B cell (primary cell): ENCODE measurements around the gene SNX12. TPM values are rescaled to one million over a fixed set of nuclear protein-coding genes. Genes with fewer than 3 reads are reported as not detected.

ENCODE experiments used
- ATAC-seq: fragments of 200-7000 bp; cut with Tn5 transposase; one replicate; pipeline ENCODE4 v1.10.0; 2021; ENCODE audit warnings: low read depth, mild to moderate bottlenecking, moderate number of reproducible peaks, moderate library complexity
- CTCF ChIA-PET: fragments of 350-600 bp; sonication (Branson Sonifier 250); formaldehyde crosslinking; loops from one replicate; lab custom pipeline; 2021; ENCODE audit warnings: antibody characterized with exemption, inconsistent platforms; lab: Charles Lee
- POLR2A ChIA-PET: fragments of 350-600 bp; sonication (Branson Sonifier 250); formaldehyde crosslinking; loops from one replicate; lab custom pipeline; 2021; ENCODE audit warnings: antibody characterized with exemption; lab: Charles Lee
- DNase-seq: peaks from one replicate; pipeline ENCODE4 v3.0.0; 2013
- H2AFZ ChIP-seq: 2 replicates; pipeline ENCODE4 v1.6.1; 2012; ENCODE audit warnings: mild to moderate bottlenecking, low read depth, low read length; ENCODE audit not compliant: insufficient read depth, poor library complexity, severe bottlenecking
- H3K27ac ChIP-seq, 2 donors: 1 replicate in 1 of 2; 2 replicates in 1 of 2; pipeline ENCODE4 v1.5.1; 2012 to 2013; ENCODE audit warnings: low read length in 2 of 2, mild to moderate bottlenecking in 2 of 2, moderate library complexity in 1 of 2
- H3K27me3 ChIP-seq, 4 experiments: fragments of 200-600 bp in 1 of 4; sonication (generic) in 1 of 4; replicated peaks in 1 of 4; 1 replicate in 2 of 4; 2 replicates in 2 of 4; pipeline versions ENCODE4 v1.6.1 to v1.7.0; 2013 to 2016; ENCODE audit warnings: low read length in 3 of 4, mild to moderate bottlenecking in 2 of 4, mixed read lengths in 1 of 4, moderate library complexity in 1 of 4; ENCODE audit not compliant: insufficient read depth in 4 of 4, control insufficient read depth in 3 of 4; ENCODE audit errors: control extremely low read depth in 1 of 4
- H3K36me3 ChIP-seq, 2 experiments: replicated peaks in 1 of 2; 1 replicate in 1 of 2; 2 replicates in 1 of 2; pipeline versions ENCODE4 v1.6.1 to v1.7.1; 2013; ENCODE audit warnings: low read length in 1 of 2; ENCODE audit not compliant: insufficient read depth in 2 of 2, control insufficient read depth in 1 of 2; ENCODE audit errors: control extremely low read depth in 1 of 2, extremely low read depth in 1 of 2
- H3K4me1 ChIP-seq, 2 donors: fragments of 200-600 bp in 1 of 2; sonication (generic) in 1 of 2; 1 replicate in 1 of 2; 2 replicates in 1 of 2; pipeline versions ENCODE4 v1.5.1 to v1.6.1; 2013 to 2017; ENCODE audit warnings: low read length in 2 of 2; ENCODE audit not compliant: control insufficient read depth in 2 of 2, insufficient read depth in 2 of 2
- H3K4me2 ChIP-seq: replicated peaks from 2 replicates; pipeline ENCODE3; 2012; ENCODE audit warnings: mild to moderate bottlenecking, low read depth, low read length; ENCODE audit not compliant: poor library complexity, severe bottlenecking
- H3K4me3 ChIP-seq, 5 experiments: fragments of 200-600 bp in 1 of 5; sonication (generic) in 1 of 5; 1 replicate in 3 of 5; 2 replicates in 2 of 5; pipeline versions ENCODE4 v1.5.1 to v1.7.0; 2011 to 2016; ENCODE audit warnings: low read length in 4 of 5, mild to moderate bottlenecking in 4 of 5, low read depth in 2 of 5, control low read depth in 1 of 5, moderate library complexity in 1 of 5; ENCODE audit not compliant: insufficient read depth in 1 of 5; ENCODE audit errors: control extremely low read depth in 1 of 5, extremely low read depth in 1 of 5
- H3K79me2 ChIP-seq: fragments of 200-600 bp; sonication (generic); one replicate; pipeline ENCODE4 v1.6.0; 2016; ENCODE audit warnings: low read length; ENCODE audit not compliant: control insufficient read depth, insufficient read depth
- H3K9ac ChIP-seq: fragments of 200-600 bp; sonication (generic); 2 replicates; pipeline ENCODE4 v1.6.1; 2017; ENCODE audit warnings: mild to moderate bottlenecking, low read length, moderate library complexity
- H3K9me3 ChIP-seq, 3 donors: one replicate each; pipeline versions ENCODE4 v1.6.1 to v1.7.1; 2013; ENCODE audit warnings: low read length in 2 of 3; ENCODE audit not compliant: control insufficient read depth in 2 of 3, insufficient read depth in 1 of 3; ENCODE audit errors: control extremely low read depth in 1 of 3
- H4K20me1 ChIP-seq: 2 replicates; pipeline ENCODE4 v1.6.0; 2012; ENCODE audit warnings: mild to moderate bottlenecking, low read length; ENCODE audit not compliant: insufficient read depth, control insufficient read depth, poor library complexity, severe bottlenecking
- H3K27ac Mint-ChIP-seq: one replicate; pipeline ENCODE4 v1.8.0; 2021; ENCODE audit warnings: mixed read lengths
- H3K27me3 Mint-ChIP-seq: one replicate; pipeline ENCODE4 v1.8.0; 2021; ENCODE audit warnings: mixed read lengths
- H3K4me1 Mint-ChIP-seq: one replicate; pipeline ENCODE4 v1.8.0; 2021; ENCODE audit warnings: mixed read lengths
- H3K4me3 Mint-ChIP-seq: one replicate; pipeline ENCODE4 v1.8.0; 2021; ENCODE audit warnings: mixed read lengths
- H3K9me3 Mint-ChIP-seq: one replicate; pipeline ENCODE4 v1.8.0; 2022; ENCODE audit warnings: mixed read lengths; ENCODE audit not compliant: insufficient read depth
- EZH2 ChIP-seq: IDR thresholded peaks from 2 replicates; pipeline ENCODE4 v1.6.1; 2012; ENCODE audit warnings: borderline replicate concordance, low read depth, mild to moderate bottlenecking, moderate library complexity, low read length; ENCODE audit not compliant: insufficient read depth, poor library complexity, severe bottlenecking
- WGBS: methylation state at CpG from one replicate; pipeline ENCODE4 v1.1.5; 2013; ENCODE audit warnings: missing lambda C conversion rate; ENCODE audit not compliant: insufficient coverage; 5-methylcytosine and 5-hydroxymethylcytosine counted together
- intact Hi-C: fragments of 100-400 bp; cut with micrococcal nuclease; formaldehyde crosslinking; loops from one replicate; pipeline ENCODE4 v1.10.0; 2022
- polyA plus RNA-seq: library from polyadenylated mRNA; depleted of rRNA; stranded (reverse); fragments of >200 nt; gene quantifications from 2 replicates; pipeline ENCODE4 v1.2.3, GENCODE V29; 2012
- total RNA-seq, 2 donors: library from RNA; stranded (reverse); fragments of 120-200 nt in 1 of 2; gene quantifications; 1 replicate in 1 of 2; 2 replicates in 1 of 2; pipeline versions ENCODE4 v1.2.3 to v1.2.4, GENCODE V29; 2013 to 2022
- TF ChIP-seq, protein P1 (sequence below): fragments of 200-600 bp; IDR thresholded peaks from one replicate; pipeline ENCODE4 v1.8.0; 2022; ENCODE audit warnings: antibody characterized with exemption, mild to moderate bottlenecking

SNX12 gene
- total and polyA plus RNA-seq, 2 donors (not counting 1 experiment from before 2014, with no cell fraction given): 10.5 to 42.9 TPM

- DNase-seq (no peak), ATAC-seq (no peak)
- WGBS: no CpG with 5 or more reads among the region's 1 CpG
- no peak within 1 kb of the TSS for H3K4me3 ChIP-seq
- peak within 1 kb of the TSS; percentile 18 to 98 for H3K27ac ChIP-seq
- peak within 1 kb of the TSS; percentile 85 for H3K4me2 ChIP-seq
- H3K9me3 Mint-ChIP-seq: no peaks in the 10 kb centered on the region
- H3K27me3 Mint-ChIP-seq: no peaks in the 10 kb centered on the region
- no peaks in the 10 kb centered on the region for H3K27me3 ChIP-seq
- intact Hi-C loops: no loop called here
- peaks cover 81% of the 10 kb centered on the region for H3K4me1 Mint-ChIP-seq
- peak within 1 kb of the TSS; percentile 83 for H3K27ac Mint-ChIP-seq
- H3K36me3 ChIP-seq: peaks cover 0 to 33% of the 10 kb centered on the region in 2 experiments
- no peak within 1 kb of the TSS for H2AFZ ChIP-seq
- ChIA-PET POLR2A (interaction anchor here (0.7 to 1.7 kb wide), 2 partner anchors 12 to 318 kb away, joined by 5 to 7 read pairs; partner anchors contain the start of gene MED12), CTCF (no interaction called here)
- H3K4me3 Mint-ChIP-seq: peak within 1 kb of the TSS; percentile 66
- no peaks in the 10 kb centered on the region for H3K9me3 ChIP-seq
- no peak within 1 kb of the TSS for H3K9ac ChIP-seq
- TF ChIP-seq, protein P1, sequence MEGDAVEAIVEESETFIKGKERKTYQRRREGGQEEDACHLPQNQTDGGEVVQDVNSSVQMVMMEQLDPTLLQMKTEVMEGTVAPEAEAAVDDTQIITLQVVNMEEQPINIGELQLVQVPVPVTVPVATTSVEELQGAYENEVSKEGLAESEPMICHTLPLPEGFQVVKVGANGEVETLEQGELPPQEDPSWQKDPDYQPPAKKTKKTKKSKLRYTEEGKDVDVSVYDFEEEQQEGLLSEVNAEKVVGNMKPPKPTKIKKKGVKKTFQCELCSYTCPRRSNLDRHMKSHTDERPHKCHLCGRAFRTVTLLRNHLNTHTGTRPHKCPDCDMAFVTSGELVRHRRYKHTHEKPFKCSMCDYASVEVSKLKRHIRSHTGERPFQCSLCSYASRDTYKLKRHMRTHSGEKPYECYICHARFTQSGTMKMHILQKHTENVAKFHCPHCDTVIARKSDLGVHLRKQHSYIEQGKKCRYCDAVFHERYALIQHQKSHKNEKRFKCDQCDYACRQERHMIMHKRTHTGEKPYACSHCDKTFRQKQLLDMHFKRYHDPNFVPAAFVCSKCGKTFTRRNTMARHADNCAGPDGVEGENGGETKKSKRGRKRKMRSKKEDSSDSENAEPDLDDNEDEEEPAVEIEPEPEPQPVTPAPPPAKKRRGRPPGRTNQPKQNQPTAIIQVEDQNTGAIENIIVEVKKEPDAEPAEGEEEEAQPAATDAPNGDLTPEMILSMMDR: no peak
- TF ChIP-seq EZH2: no peak
- H3K4me1 ChIP-seq: peaks cover 68 to 79% of the 10 kb centered on the region in 2 donors
- no peaks in the 10 kb centered on the region for H4K20me1 ChIP-seq
- H3K79me2 ChIP-seq: peaks cover 31% of the 10 kb centered on the region
Measured at GRCh38 chrX:71106427-71106826, 38.3 kb upstream of the SNX12 start, which contains the start of gene CXorf65. Gene CXorf65, minus strand, starts transcription at chrX:71106740. Its CDS starts 184 bp downstream, at chrX:71106556.

DNA sequence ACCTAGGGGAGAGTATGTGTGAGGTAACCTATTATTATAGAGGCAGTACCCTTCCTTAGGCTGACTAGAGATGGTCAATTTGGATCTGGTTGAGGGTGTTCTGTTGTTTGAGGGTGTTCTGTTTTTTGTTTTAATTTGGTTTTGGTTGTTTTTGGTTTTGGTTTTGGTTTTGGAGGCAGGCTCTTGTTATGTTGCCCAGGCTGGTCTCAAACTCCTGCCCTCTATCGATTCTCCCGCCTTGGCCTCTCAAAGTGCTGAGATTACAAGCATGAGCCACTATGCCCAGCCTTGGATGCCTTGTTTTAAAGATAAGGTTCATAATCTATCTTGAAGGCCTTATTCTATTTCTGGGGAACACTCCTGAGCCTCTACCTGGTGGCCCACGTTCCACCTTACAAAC is 37.5 kb upstream of the SNX12 start:
- H3K9me3 Mint-ChIP-seq: no peaks in the 10 kb centered on the region
- Histone ChIP-seq H3K4me3 (no peak overlapping the region), H3K4me2 (peak overlapping the region; percentile 21), H3K4me1 (peaks cover 68 to 76% of the 10 kb centered on the region in 2 donors), H3K27ac (peak overlapping the region; percentile 18 to 60), H3K9ac (no peak overlapping the region), H2AFZ (no peak overlapping the region), H4K20me1 (no peaks in the 10 kb centered on the region), H3K9me3 (no peaks in the 10 kb centered on the region), H3K27me3 (no peaks in the 10 kb centered on the region), H3K79me2 (peaks cover 23% of the 10 kb centered on the region), H3K36me3 (peaks cover 0 to 33% of the 10 kb centered on the region in 2 experiments)
- H3K27ac Mint-ChIP-seq: peak overlapping the region; percentile 83
- H3K4me1 Mint-ChIP-seq: peaks cover 76% of the 10 kb centered on the region
- no peak for TF ChIP-seq EZH2
- TF ChIP-seq, protein P1: no peak
- ATAC-seq (no peak), DNase-seq (peak; percentile 21)
- H3K4me3 Mint-ChIP-seq: peak overlapping the region; percentile 55
- ChIA-PET POLR2A (interaction anchor here (1.7 kb wide), 1 partner anchor 13 kb away, joined by 7 read pairs; the partner anchor contains the start of gene MED12), CTCF (interaction anchor here (1.5 to 2.0 kb wide), 2 partner anchors 23 to 26 kb away, joined by 3 to 5 read pairs; no protein-coding TSS in a partner anchor)
- no CpG with 5 or more reads among the region's 3 CpGs for WGBS
- intact Hi-C loops: no loop called here
- H3K27me3 Mint-ChIP-seq: no peaks in the 10 kb centered on the region
